Fibroblast of skin of right quadriceps (primary cell): ENCODE data around the gene PPP2R5E.

ENCODE experiments used
- DNase-seq: peaks from one replicate; pipeline ENCODE4 v3.0.0-alpha.2; 2013

Gene PPP2R5E

DNA sequence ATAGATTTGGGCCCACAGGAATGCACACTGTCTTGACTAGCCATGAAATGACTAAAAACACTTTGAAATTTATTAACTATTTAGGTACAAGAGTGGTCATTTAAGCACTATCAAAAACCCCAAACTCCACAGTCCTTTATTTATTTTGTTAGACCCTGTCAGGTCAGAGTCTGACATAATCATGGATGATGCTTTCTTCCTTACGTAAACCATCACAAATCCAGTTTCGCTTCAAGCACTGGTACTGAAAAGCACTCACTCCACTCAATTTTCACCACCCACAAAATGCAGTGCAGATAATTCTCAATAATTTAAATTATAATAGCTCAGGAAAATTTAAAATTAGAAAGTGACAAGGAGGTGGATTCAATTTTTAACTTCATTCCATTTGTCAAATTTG is 25.8 kb downstream of the PPP2R5E start:
- no peak for DNase-seq

DNA sequence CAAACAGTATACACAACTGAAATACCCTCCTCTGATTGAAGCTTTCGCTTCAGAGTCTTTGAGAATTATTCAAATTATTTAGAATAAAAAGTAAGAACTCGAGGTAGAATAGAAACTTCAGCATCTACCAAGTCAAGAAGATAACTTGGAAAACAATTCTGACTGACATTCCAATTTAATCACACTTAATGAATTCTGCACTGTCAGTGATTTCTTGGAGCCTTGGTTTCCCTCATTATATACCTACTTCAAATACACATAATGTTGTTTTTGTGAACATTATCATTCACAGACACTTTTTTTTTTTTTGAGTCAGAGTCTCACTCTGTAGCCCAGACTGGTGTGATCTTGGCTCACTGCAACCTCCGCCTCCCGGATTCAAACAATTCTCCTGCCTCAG is 27.9 kb downstream of the PPP2R5E start:
- DNase-seq = no peak

DNA sequence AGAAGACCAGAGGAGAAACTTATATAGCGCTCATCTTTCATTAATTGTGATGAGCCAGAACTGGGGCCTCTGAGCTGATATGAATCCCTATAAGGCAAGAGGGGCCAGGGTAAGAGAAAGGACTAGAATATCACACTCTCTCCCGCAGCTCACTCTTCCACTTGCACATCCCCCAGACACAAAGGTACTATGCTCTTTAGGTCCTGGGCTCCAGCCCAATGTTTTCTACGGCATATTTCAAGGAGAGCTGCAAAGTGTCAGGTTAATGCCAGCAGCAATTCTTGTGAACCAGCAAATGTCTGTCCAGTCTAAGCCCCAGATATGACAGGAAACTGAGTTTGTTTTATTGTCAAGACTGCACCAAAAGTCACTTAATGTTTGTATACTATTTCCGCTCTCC is 29.4 kb downstream of the PPP2R5E start:
- no peak for DNase-seq

DNA sequence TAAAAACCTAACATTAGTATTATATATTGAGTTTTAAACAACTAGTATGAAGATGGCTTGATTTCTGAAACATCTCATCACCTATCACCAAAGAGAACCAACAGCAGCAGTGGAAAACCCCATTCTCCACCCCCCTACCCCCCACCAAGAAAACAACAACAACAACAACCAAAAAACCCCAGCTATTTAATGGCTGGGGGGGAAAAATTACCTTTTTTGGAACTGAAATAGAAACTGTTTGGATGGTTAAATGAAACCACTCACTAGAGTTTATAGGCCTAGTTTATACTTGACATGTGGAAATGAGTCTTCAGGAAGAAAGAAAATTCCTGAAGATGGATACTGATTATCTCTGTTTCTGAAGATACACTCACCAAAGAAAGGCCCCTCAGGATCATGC is 30.3 kb downstream of the PPP2R5E start:
- DNase-seq = no peak

DNA sequence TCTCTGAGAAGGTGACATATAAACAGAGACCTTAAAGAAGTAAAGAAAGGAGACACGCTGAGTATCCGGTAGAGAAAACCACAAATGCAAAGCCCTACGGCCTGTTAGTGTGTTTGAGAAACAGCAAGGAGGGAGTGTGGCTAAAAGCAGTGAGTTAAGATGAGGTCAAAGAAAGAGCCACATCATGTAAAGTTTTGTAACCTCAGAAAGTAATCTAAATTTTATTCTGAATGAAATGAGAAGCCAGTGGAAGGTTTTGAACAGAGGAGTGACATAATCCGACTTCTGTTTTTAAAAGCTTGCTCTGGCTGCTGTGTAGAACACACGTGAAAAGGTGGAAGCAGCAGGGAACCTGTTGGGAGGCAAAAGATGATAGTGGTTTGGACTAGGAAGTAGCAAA is 32.6 kb downstream of the PPP2R5E start:
- DNase-seq = no peak

DNA sequence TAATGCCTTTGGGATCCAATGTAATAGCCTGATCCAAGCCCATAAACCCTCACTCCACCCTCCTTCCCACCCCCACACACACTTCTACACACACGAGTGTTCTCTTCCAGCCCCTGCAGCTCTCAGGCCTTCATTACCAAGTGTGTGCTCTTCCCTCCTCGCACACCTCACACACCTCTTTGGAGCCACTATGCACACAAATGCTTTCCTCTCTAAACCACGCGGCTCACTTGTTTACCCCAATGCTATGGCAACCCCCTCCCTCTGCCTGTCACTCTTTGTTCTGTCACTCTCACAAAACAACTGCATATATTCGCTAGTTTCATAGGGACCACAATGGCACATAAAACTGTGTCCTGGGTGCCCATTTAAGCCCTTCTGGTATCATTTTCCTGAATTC is 35.1 kb downstream of the PPP2R5E start:
- no peak for DNase-seq

DNA sequence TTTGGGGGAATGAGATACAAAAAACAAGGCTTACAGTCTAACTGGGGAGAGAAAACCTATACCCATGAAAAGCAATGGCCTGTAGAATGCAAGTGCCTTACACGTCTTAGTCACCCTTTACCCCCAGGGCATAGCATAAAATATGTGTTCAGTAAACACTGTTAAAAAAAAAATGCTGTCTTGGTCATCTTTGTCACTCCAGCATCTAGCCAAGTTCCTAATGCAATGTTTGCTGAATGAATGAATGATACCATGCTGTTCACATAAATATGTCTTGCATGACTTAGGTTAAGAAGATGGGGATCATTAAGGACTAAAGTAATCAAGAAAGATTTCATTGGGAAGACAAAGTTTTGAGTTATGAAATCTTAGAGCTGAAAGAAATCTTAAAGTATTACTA is 38.5 kb downstream of the PPP2R5E start:
- no peak for DNase-seq

DNA sequence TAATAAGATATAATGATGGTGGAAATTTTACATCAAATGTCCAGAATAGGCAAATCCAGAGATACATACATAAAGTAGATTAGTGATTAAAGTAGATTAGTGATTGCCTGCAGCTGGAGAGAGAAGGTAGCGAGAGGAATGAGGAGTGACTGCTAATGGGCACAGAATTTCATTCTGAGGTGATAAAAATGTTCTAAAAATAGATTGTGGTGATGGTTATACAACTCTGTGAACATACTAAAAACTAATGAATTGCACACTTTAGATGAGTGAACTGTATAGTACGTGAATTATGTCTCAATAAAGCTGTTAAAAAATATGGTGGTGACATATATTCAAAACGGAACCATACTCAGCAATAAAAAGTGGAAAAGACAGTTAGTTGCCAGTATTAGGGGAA is 41.7 kb downstream of the PPP2R5E start:
- DNase-seq = peak; percentile 49

DNA sequence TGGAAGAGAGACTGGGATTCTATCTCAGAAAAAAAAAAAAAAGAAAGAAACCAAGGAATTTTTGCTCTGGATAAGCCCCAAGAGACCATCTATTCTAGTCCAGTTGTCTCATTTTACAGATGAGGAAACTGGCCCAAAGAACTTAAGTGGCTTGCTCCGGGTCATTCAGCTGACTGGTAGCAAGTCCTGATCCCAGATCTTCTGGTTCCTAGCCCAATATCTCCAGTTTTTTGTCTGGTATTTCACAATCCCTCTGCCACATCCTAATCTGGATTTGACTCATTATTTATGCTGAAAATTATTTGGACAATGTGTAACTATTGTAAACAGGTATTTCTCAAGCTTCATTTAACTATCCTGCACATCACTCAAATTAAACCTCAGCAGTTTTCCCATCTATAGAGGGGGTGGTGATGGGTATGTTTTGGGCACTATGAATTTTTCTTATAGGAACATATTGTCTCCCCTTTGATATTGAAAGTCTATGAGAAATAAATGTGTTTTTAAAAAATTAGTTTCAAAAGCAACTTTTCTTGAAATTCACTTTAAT is 43.4 kb downstream of the PPP2R5E start:
- DNase-seq = peak; percentile 22

DNA sequence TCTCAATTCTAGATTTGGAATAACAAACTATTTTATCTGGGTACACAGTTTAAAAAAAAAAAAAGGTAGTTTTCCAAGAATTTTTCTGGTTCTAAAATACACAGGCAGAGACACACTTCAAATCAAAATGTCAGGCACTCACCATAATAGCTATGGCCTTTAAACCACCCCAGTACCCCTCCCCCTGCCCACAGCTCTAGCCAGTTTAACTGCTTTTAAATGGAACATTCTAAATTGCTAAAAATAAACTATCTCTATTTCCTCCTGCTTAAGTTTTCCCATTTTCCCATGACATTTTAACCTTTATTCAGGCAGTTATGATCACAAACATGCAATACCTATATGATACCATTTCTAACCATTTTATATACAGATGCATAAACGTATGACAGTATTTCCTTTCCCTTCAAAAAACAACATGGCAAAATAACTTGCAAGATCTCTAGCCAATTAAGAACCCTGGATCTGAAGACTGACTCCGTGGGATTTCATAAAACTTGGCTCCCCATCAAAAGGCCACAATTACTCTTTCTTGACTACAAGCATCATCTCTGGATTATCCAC is 46.3 kb downstream of the PPP2R5E start:
- DNase-seq = no peak

DNA sequence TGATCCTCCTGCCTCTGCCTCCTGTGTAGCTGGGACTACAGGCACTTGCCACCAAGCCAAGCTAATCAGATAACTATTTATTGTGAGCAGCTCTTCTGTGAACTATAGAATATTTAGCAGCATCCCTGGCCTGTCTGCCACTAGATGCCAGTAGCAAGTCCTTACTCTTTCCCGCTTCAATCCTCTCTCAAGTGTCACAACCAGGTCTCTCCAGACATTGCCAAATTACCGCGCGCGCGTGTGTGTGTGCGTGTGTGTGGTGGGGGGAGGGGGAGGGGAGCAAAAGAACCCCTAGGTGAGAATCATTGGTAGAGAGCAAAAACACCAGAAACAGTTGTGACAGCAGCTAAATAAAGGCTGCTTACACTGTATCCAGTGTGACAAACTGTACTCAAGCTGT is 49.9 kb downstream of the PPP2R5E start:
- peak; percentile 53 for DNase-seq

DNA sequence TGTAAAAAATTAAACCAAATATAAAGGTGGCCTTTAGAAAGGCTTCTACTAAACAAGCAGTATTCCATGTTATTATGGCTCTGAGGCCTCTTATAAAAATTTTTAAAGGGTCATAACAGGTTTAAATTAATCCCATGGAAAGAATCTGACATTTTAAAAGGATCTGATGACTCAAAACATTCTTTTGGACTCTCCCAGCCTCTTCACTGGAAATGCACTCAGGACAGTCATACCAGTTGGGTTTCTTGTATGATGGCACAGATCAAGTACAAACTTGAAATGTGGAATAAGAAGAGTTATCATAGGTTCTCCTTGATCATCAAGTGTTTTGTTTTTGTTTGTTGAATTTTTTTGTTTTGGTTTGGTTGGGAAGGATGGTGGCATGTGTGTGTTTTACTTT is 50.8 kb downstream of the PPP2R5E start:
- DNase-seq = peak; percentile 77

DNA sequence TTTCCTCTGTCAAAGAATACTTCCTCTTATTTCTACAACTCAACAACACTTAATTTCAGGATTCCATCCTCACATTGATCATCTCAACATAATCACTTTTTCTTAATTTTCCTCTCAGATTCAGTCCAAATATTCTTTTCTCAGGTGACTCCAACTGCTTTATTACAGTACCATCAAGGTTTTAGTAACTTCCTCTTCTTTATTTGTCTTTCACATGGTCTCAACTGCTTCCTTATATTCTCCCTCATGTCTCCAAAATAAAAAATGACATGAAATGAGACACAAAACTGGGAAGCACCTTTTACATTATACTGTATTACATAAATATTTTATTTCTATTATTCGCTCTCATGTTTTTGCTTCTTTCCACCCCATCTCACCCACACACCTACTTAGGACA is 55.5 kb downstream of the PPP2R5E start:
- no peak for DNase-seq

DNA sequence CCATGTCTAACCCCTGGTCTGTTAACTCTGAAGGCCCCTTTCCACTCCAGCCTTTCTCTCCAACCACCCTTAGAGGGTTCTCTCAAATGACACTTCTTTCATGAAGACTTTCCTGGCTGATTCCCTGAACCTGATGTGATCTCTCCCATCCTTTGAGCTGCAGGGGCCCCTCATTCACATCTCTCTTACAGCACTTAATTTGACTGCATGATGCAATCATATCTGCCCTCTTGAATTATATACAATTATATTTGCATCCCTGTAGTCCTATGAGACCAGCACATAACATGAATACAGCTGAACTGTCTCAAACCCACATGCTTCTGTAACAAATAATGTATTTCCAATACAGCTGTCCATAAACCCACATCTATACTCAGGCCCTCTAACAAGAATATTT is 56.4 kb downstream of the PPP2R5E start:
- DNase-seq = peak; percentile 13

DNA sequence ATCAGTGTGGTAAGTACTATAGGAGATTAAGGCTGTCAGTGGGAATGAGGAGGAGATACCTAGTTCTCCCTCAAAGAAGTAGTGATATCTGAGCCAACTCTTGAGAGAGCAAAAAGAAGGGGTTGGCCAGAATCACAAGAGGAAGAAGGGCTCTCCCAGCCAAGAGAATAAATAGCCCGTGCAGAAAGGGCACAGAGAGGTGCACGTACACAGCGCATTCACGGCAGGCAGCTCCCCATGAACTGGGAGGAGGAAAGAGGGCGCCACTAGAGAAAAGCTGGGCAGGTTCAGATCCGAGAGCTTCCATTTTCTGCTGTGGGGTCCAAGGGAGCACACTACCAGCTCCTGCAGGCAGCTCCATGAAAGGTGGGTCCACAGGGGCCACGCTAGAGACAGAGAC is 59.9 kb downstream of the PPP2R5E start:
- no peak for DNase-seq

DNA sequence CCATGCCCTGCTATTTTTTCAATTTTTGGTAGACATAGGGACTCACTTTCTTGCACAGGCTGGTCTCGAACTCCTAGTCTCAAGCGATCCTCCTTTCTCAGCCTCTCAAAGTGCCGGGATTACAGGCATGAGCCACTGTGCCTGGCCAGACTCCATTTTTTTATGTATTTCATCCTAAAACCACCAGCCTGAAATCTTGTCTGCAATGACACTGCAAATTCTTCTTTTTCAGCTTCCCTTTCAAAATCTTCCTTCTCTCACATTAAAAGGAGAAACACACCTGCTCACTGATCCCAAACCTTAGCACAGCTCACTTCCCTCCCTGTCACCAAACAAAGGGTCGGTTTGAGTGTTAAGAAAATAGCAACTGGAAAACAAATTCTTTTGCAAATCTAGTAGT is 62.6 kb downstream of the PPP2R5E start:
- DNase-seq = no peak

DNA sequence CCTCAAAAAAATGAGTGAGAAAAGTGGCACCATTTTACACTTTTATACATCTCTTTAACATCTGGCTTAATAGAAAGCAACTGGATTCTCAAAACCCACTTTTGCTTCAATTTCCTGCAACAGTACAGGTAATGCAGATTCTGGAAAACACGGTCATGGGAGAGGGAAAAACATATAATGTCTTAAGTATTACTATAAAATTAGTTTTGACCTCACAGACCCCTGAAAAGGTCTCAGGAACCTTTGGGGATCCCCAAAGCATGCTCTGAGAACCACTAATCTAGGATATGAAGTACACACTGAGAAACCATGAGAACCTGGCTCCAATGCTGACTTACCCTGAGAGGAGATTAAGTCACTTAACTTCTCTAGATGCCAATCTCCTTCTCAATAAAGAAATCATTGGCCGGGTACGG is 64.7 kb downstream of the PPP2R5E start:
- DNase-seq = no peak

DNA sequence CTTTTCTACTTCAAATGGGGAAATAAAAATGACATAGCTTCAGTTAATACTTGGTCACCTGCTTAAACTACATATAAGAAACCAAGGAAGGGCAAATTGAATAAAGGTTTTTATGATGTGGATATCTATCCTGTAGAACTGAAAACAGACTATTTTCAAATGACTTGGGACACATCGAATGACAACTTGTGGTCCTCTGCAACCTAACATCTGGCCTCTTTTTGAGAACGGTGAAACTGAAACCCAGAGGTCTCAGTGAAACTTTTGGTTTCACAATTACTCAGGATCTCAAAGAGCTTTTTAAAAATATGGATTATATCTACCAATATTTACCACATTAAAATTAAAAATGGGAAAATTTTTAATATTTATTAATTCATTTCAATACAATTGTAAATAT is 65.2 kb downstream of the PPP2R5E start:
- no peak for DNase-seq

DNA sequence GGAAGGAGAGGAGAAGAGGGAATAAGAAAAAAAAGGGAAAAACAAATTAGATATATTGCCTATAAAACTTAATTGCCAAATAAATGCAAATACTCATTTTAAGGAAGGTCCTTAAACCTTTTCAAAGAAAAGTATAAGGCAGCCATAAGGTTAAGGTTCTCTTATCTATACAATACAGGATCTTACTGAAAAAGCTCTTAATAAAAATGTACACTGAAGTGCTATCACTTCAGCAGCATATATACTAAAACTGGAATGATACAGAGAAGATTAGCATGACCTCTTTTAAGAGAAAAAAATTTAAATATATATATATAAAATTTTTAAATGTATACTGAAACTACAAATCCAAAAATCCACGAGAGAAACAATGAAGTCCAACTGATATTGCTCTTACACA is 65.6 kb downstream of the PPP2R5E start:
- no peak for DNase-seq

DNA sequence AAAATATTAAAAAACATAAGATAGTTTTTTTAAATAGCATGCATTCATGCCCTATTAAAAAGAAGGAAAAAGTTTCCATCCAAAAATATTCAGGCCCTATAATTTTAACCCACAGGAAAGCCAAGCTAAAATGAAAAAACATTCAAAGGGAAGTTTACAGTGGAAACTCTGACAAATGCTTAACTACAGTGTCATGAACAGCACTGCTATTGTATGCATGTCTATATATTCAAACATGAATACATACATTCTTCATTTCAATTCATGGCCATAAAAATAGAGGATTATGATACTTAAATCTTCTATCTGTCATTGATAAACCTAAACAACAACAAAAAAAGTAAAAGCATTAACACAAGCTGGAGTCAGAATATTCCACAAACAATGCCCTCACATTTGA is 67.4 kb downstream of the PPP2R5E start:
- no peak for DNase-seq

DNA sequence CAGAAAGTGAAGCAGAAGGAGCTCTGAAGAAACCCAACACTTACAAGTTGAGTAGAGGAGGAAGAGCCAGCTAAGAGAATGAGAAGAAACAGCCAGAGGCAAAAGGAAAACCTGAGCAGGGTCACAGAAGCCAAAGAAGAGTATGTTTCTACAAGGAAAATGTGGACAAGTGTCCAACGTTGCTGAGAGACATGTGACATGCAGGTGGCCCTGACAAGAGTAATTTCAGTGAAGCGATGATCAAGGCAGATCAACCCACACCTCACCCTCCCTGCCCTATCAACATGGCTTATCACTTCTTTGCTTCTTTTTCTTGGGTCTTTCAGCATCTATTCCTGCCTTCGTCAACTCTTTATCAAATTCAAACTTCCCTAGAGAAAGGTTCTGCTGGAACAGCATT is 68.3 kb downstream of the PPP2R5E start:
- no peak for DNase-seq

DNA sequence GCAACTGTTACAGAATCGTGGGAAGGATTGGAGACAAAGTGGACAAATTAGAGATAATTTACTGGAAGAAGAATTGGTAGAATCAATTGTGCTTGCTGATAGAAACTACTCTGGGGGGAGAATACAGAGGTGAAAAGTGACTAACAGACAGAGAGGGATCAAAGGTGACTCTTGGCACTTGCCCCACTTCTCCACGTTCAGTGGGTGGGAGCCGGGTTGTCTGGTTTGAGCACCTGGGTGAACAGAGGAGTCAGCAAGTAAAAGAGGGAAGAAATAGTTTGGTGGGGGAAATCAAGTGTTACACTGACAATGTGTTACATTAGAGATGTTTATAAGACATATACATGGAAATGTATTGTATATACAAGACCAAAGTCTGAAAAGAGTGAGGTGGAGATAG is 69.1 kb downstream of the PPP2R5E start:
- DNase-seq = no peak

DNA sequence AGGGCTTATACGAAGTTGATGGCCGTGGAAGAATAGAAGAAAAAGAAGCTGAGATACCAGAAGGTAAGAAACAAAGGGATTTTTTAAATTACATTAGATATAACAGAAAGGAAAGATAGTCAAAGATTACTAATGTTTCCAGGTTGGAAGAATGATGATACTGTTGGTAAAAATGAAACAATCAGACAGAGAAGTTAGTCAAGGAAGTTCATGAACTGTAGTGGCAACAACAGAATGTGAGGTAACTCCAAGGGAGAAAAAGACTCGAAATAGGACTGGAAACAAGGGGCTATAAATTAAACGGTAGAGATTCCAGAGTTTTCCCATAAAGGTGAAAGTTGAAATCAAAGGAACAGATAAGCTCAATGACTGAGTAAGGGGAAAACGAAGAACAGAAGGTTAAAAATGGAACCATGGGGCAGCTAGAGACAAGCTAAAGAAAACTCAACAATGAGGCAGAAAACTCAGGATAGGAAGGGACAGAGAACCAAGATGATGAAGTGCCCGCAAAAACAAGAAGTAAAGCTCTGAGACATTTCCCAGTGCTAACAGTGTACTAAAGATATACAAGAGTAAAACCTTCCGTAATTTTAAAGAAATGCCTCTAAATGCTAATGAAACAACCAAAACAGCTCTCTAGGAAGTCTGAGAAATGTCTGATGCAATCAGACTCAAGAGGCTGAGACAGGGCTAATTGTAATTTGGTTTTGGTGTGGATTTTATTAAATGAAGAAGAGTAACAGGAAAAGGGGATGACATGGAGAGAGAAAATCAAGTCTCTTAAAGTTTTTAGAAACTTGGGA is 70.0 kb downstream of the PPP2R5E start:
- peak; percentile 51 for DNase-seq

DNA sequence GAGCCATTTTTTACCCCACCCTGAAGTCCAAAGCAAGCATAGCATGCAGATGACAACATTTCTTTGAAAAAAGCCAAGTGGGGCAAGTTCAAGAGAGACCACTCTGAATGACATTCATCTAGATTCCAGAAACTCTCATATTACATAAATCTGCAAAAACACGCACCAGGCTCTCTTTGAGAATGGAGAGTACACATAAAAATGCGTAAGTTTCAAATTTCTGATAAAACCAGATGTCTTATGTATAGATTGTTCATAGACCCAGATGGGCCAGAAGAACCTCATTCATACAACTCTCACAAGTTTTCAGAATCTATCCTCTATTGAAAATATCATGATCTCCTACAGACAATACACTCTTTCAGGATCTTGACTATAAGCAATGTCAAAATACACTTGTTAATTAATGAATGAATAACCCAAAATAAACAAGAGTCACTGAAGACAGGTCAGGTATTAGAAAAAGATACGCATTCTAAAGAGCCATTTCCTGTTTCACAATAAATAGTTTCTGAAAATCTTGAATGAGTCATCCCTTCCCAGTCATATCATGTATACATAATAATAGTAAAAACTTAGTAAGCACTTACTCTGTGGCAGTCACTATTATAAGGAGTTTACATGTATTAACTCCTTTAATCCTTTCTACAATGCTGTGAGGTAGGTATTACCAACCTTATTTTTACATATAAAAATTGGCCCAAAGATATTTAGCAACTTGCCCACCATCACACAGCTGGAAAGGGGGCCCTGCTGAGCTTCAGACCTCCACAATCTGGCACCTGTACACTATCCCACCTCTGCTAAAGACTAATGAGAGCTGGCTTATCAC is 72.0 kb downstream of the PPP2R5E start:
- peak; percentile 80 for DNase-seq
